Liver (tissue), 9 donors: ENCODE data around the gene CHD5. TPM values are rescaled to one million over a fixed set of nuclear protein-coding genes. Genes with fewer than 3 reads are reported as not detected.

ENCODE experiments used
- DNase-seq: peaks from one replicate; pipeline ENCODE4 v3.0.0-alpha.2; 2017; ENCODE audit warnings: low spot score
- H3K27ac ChIP-seq, 2 donors: one replicate each; pipeline ENCODE4 v1.7.0; 2013; ENCODE audit warnings: inconsistent platforms in 2 of 2, low read length in 2 of 2, control low read depth in 1 of 2, low read depth in 1 of 2, mild to moderate bottlenecking in 1 of 2
- H3K27me3 ChIP-seq, 4 donors: one replicate each; pipeline versions ENCODE4 v1.6.1 to v1.7.0; 2013; ENCODE audit warnings: low read length in 3 of 4, inconsistent platforms in 1 of 4, mild to moderate bottlenecking in 1 of 4, moderate library complexity in 1 of 4; ENCODE audit not compliant: control insufficient read depth in 4 of 4, insufficient read depth in 4 of 4
- H3K36me3 ChIP-seq, 4 donors: one replicate each; pipeline versions ENCODE4 v1.6.1 to v1.7.0; 2013; ENCODE audit warnings: low read length in 3 of 4, mild to moderate bottlenecking in 3 of 4, low read depth in 1 of 4, moderate library complexity in 1 of 4; ENCODE audit not compliant: control insufficient read depth in 4 of 4, insufficient read depth in 3 of 4
- H3K4me1 ChIP-seq, 4 donors: one replicate each; pipeline versions ENCODE4 v1.6.1 to v1.7.0; 2013; ENCODE audit warnings: low read length in 3 of 4, mild to moderate bottlenecking in 3 of 4, moderate library complexity in 1 of 4; ENCODE audit not compliant: control insufficient read depth in 4 of 4, insufficient read depth in 4 of 4
- H3K4me3 ChIP-seq, 3 donors: one replicate each; pipeline versions ENCODE4 v1.6.1 to v1.7.0; 2013; ENCODE audit warnings: low read length in 3 of 3, control low read depth in 1 of 3, low read depth in 1 of 3, mild to moderate bottlenecking in 1 of 3
- H3K9ac ChIP-seq, 2 donors: one replicate each; pipeline ENCODE4 v1.7.0; 2013; ENCODE audit warnings: low read length in 2 of 2, mild to moderate bottlenecking in 2 of 2, moderate library complexity in 2 of 2, control low read depth in 1 of 2, low read depth in 1 of 2
- H3K9me3 ChIP-seq, 4 donors: one replicate each; pipeline versions ENCODE4 v1.6.1 to v1.7.0; 2013; ENCODE audit warnings: low read length in 3 of 4; ENCODE audit not compliant: control insufficient read depth in 4 of 4
- EGR1 ChIP-seq, 2 donors: IDR thresholded peaks; 2 replicates each; pipeline ENCODE4 v1.6.1; 2016 to 2018; ENCODE audit warnings: antibody characterized with exemption in 2 of 2, low read depth in 2 of 2
- FOXA1 ChIP-seq: IDR thresholded peaks from 2 replicates; pipeline ENCODE4 v1.6.1; 2016; ENCODE audit warnings: antibody characterized with exemption
- FOXA2 ChIP-seq: IDR thresholded peaks from 2 replicates; pipeline ENCODE4 v1.6.1; 2016; ENCODE audit warnings: antibody characterized with exemption
- GABPA ChIP-seq, 2 donors: IDR thresholded peaks in 1 of 2; conservative IDR thresholded peaks in 1 of 2; 2 replicates each; pipeline ENCODE4 v1.6.1; 2016; ENCODE audit warnings: antibody characterized with exemption in 2 of 2, mild to moderate bottlenecking in 1 of 2, moderate library complexity in 1 of 2
- HNF4A ChIP-seq, 2 donors: conservative IDR thresholded peaks; 2 replicates each; pipeline ENCODE4 v1.6.1; 2016; ENCODE audit warnings: antibody characterized with exemption in 2 of 2, mild to moderate bottlenecking in 2 of 2
- HNF4G ChIP-seq: IDR thresholded peaks from 2 replicates; pipeline ENCODE4 v1.6.1; 2016; ENCODE audit warnings: antibody characterized with exemption
- JUND ChIP-seq, 2 donors: IDR thresholded peaks; 2 replicates each; pipeline ENCODE4 v1.6.1; 2016; ENCODE audit warnings: antibody characterized with exemption in 2 of 2
- NR2F2 ChIP-seq: IDR thresholded peaks from 2 replicates; pipeline ENCODE4 v1.6.1; 2016; ENCODE audit warnings: antibody characterized with exemption
- RAD21 ChIP-seq, 2 donors: IDR thresholded peaks; 2 replicates each; pipeline ENCODE4 v1.6.1; 2016; ENCODE audit warnings: antibody characterized with exemption in 2 of 2, mild to moderate bottlenecking in 2 of 2
- RXRA ChIP-seq, 2 donors: IDR thresholded peaks; 2 replicates each; pipeline ENCODE4 v1.6.1; 2017 to 2018; ENCODE audit warnings: antibody characterized with exemption in 2 of 2, mild to moderate bottlenecking in 1 of 2
- SP1 ChIP-seq: IDR thresholded peaks from 2 replicates; pipeline ENCODE4 v1.6.1; 2018; ENCODE audit warnings: antibody characterized with exemption, mild to moderate bottlenecking
- TAF1 ChIP-seq: conservative IDR thresholded peaks from 2 replicates; pipeline ENCODE4 v1.6.1; 2016; ENCODE audit warnings: antibody characterized with exemption, mild to moderate bottlenecking
- YY1 ChIP-seq: IDR thresholded peaks from 2 replicates; pipeline ENCODE4 v1.6.1; 2016; ENCODE audit warnings: antibody characterized with exemption, mild to moderate bottlenecking
- WGBS: extraction: QIAGEN DNeasy Blood & Tissue Kit; methylation state at CpG from one replicate; pipeline ENCODE4 v1.1.7; 2013; 5-methylcytosine and 5-hydroxymethylcytosine counted together
- polyA plus RNA-seq, 2 donors: library from polyadenylated mRNA; stranded (reverse) in 1 of 2; unstranded in 1 of 2; fragments of 200-250 nt in 1 of 2; fragments of >200 nt in 1 of 2; fragmentation: Nextera tagmentation in 1 of 2; extraction: Ambion mirVana in 1 of 2; gene quantifications; one replicate each; pipeline versions ENCODE4 v1.2.1 to v1.2.3, GENCODE V29; 2013 to 2015
- total RNA-seq, 2 donors: library from RNA; depleted of rRNA; stranded (reverse); fragments of >200 nt; gene quantifications; one replicate each; pipeline ENCODE4 v1.2.3, GENCODE V29; 2014
- TF ChIP-seq, protein P1 (sequence below): IDR thresholded peaks from 2 replicates; pipeline ENCODE4 v1.6.1; 2016; ENCODE audit warnings: antibody characterized with exemption, mild to moderate bottlenecking
- TF ChIP-seq, protein P2 (sequence below): IDR thresholded peaks from 2 replicates; pipeline ENCODE4 v1.6.1; 2016; ENCODE audit warnings: antibody characterized with exemption
- TF ChIP-seq, protein P3 (sequence below): IDR thresholded peaks from 2 replicates; pipeline ENCODE4 v1.6.1; 2016; ENCODE audit warnings: antibody characterized with exemption
- TF ChIP-seq, protein P4 (sequence below): fragments of 150-350 bp; IDR thresholded peaks from 2 replicates; pipeline ENCODE4 v1.5.1; 2017; ENCODE audit warnings: improper control_type of control experiment, low read depth, low read length; ENCODE audit not compliant: missing input control
- donor health status: healthy.
- donor health status: healthy.
- donor health status: healthy.
- donor health status: healthy.
- donor health status: healthy.

The CHD5 gene
- total and polyA plus RNA-seq, 4 donors: under 0.01 to 0.08 TPM; not detected in 2

DNA sequence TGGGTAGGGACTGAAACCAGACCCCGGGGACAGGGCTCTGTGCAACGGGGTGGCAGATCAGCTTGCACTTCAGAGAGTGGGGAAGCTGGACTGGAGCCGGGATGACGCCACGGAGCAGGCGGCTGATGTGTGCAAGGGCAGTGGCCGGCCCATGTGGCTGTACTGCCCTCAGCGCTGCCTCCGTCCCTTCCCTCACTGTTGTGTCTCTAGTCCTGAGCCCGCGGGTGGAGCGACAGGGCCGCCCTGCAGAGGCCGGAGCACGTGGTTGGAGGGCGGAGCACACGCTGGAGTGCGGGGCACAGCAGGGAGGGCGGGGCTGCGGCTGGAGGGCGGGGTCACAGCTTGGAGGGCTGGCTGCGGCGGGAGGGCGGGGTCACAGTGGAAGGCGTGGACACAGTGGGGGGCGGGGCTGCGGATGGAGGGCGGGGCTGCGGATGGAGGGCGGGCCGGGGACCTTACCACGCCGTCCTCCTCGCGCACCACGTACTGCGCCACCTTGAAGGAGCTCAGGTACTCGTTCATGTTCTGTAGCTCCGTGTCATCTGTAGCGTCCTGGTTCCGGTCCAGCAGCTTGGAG, 52.4 kb downstream of the CHD5 start (continued):
- TF ChIP-seq, protein P1, sequence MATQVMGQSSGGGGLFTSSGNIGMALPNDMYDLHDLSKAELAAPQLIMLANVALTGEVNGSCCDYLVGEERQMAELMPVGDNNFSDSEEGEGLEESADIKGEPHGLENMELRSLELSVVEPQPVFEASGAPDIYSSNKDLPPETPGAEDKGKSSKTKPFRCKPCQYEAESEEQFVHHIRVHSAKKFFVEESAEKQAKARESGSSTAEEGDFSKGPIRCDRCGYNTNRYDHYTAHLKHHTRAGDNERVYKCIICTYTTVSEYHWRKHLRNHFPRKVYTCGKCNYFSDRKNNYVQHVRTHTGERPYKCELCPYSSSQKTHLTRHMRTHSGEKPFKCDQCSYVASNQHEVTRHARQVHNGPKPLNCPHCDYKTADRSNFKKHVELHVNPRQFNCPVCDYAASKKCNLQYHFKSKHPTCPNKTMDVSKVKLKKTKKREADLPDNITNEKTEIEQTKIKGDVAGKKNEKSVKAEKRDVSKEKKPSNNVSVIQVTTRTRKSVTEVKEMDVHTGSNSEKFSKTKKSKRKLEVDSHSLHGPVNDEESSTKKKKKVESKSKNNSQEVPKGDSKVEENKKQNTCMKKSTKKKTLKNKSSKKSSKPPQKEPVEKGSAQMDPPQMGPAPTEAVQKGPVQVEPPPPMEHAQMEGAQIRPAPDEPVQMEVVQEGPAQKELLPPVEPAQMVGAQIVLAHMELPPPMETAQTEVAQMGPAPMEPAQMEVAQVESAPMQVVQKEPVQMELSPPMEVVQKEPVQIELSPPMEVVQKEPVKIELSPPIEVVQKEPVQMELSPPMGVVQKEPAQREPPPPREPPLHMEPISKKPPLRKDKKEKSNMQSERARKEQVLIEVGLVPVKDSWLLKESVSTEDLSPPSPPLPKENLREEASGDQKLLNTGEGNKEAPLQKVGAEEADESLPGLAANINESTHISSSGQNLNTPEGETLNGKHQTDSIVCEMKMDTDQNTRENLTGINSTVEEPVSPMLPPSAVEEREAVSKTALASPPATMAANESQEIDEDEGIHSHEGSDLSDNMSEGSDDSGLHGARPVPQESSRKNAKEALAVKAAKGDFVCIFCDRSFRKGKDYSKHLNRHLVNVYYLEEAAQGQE: no peak
- TF ChIP-seq SP1 (no peak), NR2F2 (no peak)

DNA sequence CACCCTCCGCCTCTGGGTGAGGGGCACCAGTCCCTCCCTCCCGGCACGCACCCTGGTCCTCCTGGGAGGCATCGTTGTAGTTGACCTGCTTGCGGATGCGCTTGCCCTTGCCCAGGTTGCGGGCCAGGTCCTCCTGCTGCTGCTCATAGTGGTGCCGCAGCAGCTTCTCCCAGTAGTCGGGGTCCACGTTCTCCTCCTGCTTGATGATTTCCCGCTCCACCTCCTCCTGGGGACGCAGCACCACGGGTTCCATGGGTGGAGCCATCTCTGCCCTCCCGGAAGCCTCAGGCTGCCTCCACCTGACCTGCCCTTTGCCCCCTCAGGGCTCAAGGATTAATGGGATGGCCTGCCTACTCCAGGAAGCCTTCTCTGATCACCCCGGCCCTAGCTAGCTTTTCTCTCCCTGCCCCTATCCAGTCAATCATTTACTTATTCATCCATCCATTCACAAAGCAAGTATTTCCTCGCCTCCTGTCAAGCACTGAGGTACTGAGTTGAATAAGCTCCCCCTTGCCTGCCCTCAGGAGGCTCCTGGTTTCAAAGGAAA, 53.5 kb downstream of the CHD5 start:
- H3K27me3 ChIP-seq: peaks cover 0 to 4% (median 1%) of the 10 kb centered on the region in 4 donors
- no peak overlapping the region for H3K9ac ChIP-seq
- H3K9me3 ChIP-seq: peaks cover 0 to under 1% (median 0%) of the 10 kb centered on the region in 4 donors
- TF ChIP-seq TAF1 (no peak), YY1 (no peak), RXRA (IDR thresholded peaks at IDR 0.05) (no peak), FOXA1 (no peak), RAD21 (IDR thresholded peaks at IDR 0.05) (no peak), NR2F2 (no peak), HNF4G (no peak), FOXA2 (no peak), JUND (IDR thresholded peaks at IDR 0.05) (no peak), GABPA (IDR thresholded peaks at IDR 0.05 in 1 of 2, conservative IDR thresholded peaks at IDR 0.05 in 1 of 2) (no peak), EGR1 (IDR thresholded peaks at IDR 0.05; ENCODE audit: low read depth in 2 of 2) (no peak), HNF4A (conservative IDR thresholded peaks at IDR 0.05) (no peak)
- TF ChIP-seq, protein P2, sequence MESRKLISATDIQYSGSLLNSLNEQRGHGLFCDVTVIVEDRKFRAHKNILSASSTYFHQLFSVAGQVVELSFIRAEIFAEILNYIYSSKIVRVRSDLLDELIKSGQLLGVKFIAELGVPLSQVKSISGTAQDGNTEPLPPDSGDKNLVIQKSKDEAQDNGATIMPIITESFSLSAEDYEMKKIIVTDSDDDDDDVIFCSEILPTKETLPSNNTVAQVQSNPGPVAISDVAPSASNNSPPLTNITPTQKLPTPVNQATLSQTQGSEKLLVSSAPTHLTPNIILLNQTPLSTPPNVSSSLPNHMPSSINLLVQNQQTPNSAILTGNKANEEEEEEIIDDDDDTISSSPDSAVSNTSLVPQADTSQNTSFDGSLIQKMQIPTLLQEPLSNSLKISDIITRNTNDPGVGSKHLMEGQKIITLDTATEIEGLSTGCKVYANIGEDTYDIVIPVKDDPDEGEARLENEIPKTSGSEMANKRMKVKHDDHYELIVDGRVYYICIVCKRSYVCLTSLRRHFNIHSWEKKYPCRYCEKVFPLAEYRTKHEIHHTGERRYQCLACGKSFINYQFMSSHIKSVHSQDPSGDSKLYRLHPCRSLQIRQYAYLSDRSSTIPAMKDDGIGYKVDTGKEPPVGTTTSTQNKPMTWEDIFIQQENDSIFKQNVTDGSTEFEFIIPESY: no peak
- TF ChIP-seq, protein P1: no peak
- TF ChIP-seq, protein P3, sequence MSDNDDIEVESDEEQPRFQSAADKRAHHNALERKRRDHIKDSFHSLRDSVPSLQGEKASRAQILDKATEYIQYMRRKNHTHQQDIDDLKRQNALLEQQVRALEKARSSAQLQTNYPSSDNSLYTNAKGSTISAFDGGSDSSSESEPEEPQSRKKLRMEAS: no peak
- TF ChIP-seq, protein P4, sequence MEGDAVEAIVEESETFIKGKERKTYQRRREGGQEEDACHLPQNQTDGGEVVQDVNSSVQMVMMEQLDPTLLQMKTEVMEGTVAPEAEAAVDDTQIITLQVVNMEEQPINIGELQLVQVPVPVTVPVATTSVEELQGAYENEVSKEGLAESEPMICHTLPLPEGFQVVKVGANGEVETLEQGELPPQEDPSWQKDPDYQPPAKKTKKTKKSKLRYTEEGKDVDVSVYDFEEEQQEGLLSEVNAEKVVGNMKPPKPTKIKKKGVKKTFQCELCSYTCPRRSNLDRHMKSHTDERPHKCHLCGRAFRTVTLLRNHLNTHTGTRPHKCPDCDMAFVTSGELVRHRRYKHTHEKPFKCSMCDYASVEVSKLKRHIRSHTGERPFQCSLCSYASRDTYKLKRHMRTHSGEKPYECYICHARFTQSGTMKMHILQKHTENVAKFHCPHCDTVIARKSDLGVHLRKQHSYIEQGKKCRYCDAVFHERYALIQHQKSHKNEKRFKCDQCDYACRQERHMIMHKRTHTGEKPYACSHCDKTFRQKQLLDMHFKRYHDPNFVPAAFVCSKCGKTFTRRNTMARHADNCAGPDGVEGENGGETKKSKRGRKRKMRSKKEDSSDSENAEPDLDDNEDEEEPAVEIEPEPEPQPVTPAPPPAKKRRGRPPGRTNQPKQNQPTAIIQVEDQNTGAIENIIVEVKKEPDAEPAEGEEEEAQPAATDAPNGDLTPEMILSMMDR: no peak
- 79% methylated on average over 16 of the region's 16 CpGs for WGBS
- H3K27ac ChIP-seq: no peak overlapping the region
- no peaks in the 10 kb centered on the region for H3K36me3 ChIP-seq
- H3K4me1 ChIP-seq: peaks cover 0 to 3% (median 0%) of the 10 kb centered on the region in 4 donors
- no peak overlapping the region for H3K4me3 ChIP-seq
- DNase-seq: no peak
